Lower leg skin (tissue), 4 donors: Measurements from ENCODE around the gene NAALADL2. TPM values are rescaled to one million over a fixed set of nuclear protein-coding genes. Genes with fewer than 3 reads are reported as not detected.

Experiments
- DNase-seq, 2 donors: peaks; one replicate each; pipeline ENCODE4 v3.0.0-alpha.2; 2019; ENCODE audit warnings: low spot score in 2 of 2
- H3K4me3 ChIP-seq: fragments of 200-600 bp; sonication (generic); 2 replicates; pipeline ENCODE4 v1.5.1; 2017; ENCODE audit warnings: mild to moderate bottlenecking, low read depth; ENCODE audit not compliant: poor library complexity, severe bottlenecking
- CTCF ChIP-seq, 3 donors: fragments of 450-650 bp; IDR thresholded peaks; one replicate each; pipeline ENCODE4 v1.5.1; 2016; ENCODE audit warnings: antibody characterized with exemption in 3 of 3, mild to moderate bottlenecking in 3 of 3, moderate library complexity in 2 of 3
- POLR2A ChIP-seq, 2 donors: fragments of 450-650 bp; IDR thresholded peaks; one replicate each; pipeline ENCODE4 v1.6.1; 2016 to 2017; ENCODE audit warnings: antibody characterized with exemption in 2 of 2, mild to moderate bottlenecking in 1 of 2, moderate library complexity in 1 of 2
- WGBS, 2 donors: methylation state at CpG; one replicate each; pipeline ENCODE4 v1.1.5; 2018; 5-methylcytosine and 5-hydroxymethylcytosine counted together
- intact Hi-C: fragments of 100-400 bp; cut with DNase I; formaldehyde crosslinking; loops from one replicate; pipeline ENCODE4 v1.15.0; 2023; ENCODE audit warnings: low total_unique reads
- total RNA-seq, 4 donors: library from RNA; depleted of rRNA; stranded (reverse); fragments of >200 nt; gene quantifications; one replicate each; pipeline ENCODE4 v1.1.0, GENCODE V29; 2016

Gene NAALADL2
- total RNA-seq, 4 donors from 2014 or later, result 3.6 to 8.1 (median 4.6) TPM

GRCh38 chr3:175066617-175067415 lies 207.7 kb downstream of the NAALADL2 start:
- WGBS, 2 donors, result 88 to 91% methylated on average over 4 of the region's 4 CpGs
- TF ChIP-seq POLR2A (IDR thresholded peaks at IDR 0.05) (no peak), CTCF (IDR thresholded peaks at IDR 0.05) (no peak)
- no peak for DNase-seq
- intact Hi-C loops, result no loop called here
- H3K4me3 ChIP-seq, result no peak overlapping the region

GRCh38 chr3:175068587-175068986 lies 209.5 kb downstream of the NAALADL2 start:
- no peak overlapping the region for H3K4me3 ChIP-seq
- DNase-seq, result no peak
- intact Hi-C loops, result no loop called here
- TF ChIP-seq POLR2A (IDR thresholded peaks at IDR 0.05) (no peak), CTCF (IDR thresholded peaks at IDR 0.05) (no peak)
- 93% methylated on average over 3 of the region's 3 CpGs for WGBS, 2 donors

GRCh38 chr3:175070946-175071345 lies 211.8 kb downstream of the NAALADL2 start:
- 53 to 66% methylated on average over 3 of the region's 3 CpGs for WGBS, 2 donors
- no peak for DNase-seq
- no peak overlapping the region for H3K4me3 ChIP-seq
- TF ChIP-seq CTCF (IDR thresholded peaks at IDR 0.05), result no peak
- intact Hi-C loops, result no loop called here

- H3K4me3 ChIP-seq, result no peak overlapping the region
- DNase-seq, result no peak
- TF ChIP-seq CTCF (IDR thresholded peaks at IDR 0.05) (no peak), POLR2A (IDR thresholded peaks at IDR 0.05) (no peak)
- WGBS, 2 donors, result 74 to 79% methylated on average over 6 of the region's 6 CpGs
- intact Hi-C loops, result no loop called here
Observed at GRCh38 chr3:175073219-175073905, 214.2 kb downstream of the NAALADL2 start.

- no peak for TF ChIP-seq POLR2A (IDR thresholded peaks at IDR 0.05)
- TF ChIP-seq CTCF (IDR thresholded peaks at IDR 0.05), result no peak
- DNase-seq, result no peak
- intact Hi-C loops, result no loop called here
- no peak overlapping the region for H3K4me3 ChIP-seq
Observed at GRCh38 chr3:175075269-175075668, 216.1 kb downstream of the NAALADL2 start.
